IMR-90 (cell line): ENCODE data around the gene KRT5. TPM values are rescaled to one million over a fixed set of nuclear protein-coding genes. Genes with fewer than 3 reads are reported as not detected.

Experiments used
- ATAC-seq: fragments of 200-7000 bp; cut with Tn5 transposase; 2 replicates; pipeline ENCODE4 v1.9.1; 2020; ENCODE audit warnings: low read depth, mild to moderate bottlenecking, moderate library complexity
- BruUV-seq: library from RNA; stranded (reverse); fragments of 400-500 nt; replicated peaks from 2 replicates; lab custom pipeline; 2021; lab: Mats Ljungman, UMichigan
- CTCF ChIA-PET: fragments of 300-600 bp; formaldehyde crosslinking; extraction: SDS; loops from one replicate; lab custom pipeline; 2021; ENCODE audit warnings: antibody characterized with exemption; lab: Yijun Ruan, JAX
- POLR2A ChIA-PET: fragments of 300-600 bp; sonication (Branson Sonifier 250); formaldehyde crosslinking; loops from one replicate; lab custom pipeline; 2022; ENCODE audit warnings: antibody characterized with exemption; ENCODE audit not compliant: unreplicated experiment; lab: Charles Lee
- DNase-seq: peaks from one replicate; pipeline ENCODE4 v3.0.0; 2013
- H2AFZ ChIP-seq: replicated peaks from 2 replicates; pipeline ENCODE3; 2013; ENCODE audit warnings: low read length, mild to moderate bottlenecking; ENCODE audit not compliant: poor library complexity
- H2AK5ac ChIP-seq: 2 replicates; pipeline ENCODE4 v1.6.1; 2013; ENCODE audit warnings: low read depth, low read length, inconsistent platforms
- H2AK9ac ChIP-seq: replicated peaks from 2 replicates; pipeline ENCODE3; 2013; ENCODE audit warnings: mild to moderate bottlenecking, low read depth, low read length, moderate library complexity; ENCODE audit not compliant: poor library complexity
- H2BK120ac ChIP-seq: 2 replicates; pipeline ENCODE4 v1.6.1; 2013; ENCODE audit warnings: low read depth, low read length, inconsistent platforms
- H2BK15ac ChIP-seq: 3 replicates; pipeline ENCODE4 v1.6.1; 2013; ENCODE audit warnings: low read depth, low read length, inconsistent platforms
- H2BK20ac ChIP-seq: 2 replicates; pipeline ENCODE4 v1.6.1; 2013; ENCODE audit warnings: low read depth, mild to moderate bottlenecking, inconsistent platforms, low read length, moderate library complexity
- H2BK5ac ChIP-seq: 2 replicates; pipeline ENCODE4 v1.6.1; 2013; ENCODE audit warnings: mild to moderate bottlenecking, low read depth, low read length, inconsistent platforms; ENCODE audit not compliant: poor library complexity, severe bottlenecking
- H3K14ac ChIP-seq: replicated peaks from 2 replicates; pipeline ENCODE4 v1.6.1; 2013; ENCODE audit warnings: low read depth, low read length, inconsistent platforms
- H3K18ac ChIP-seq: 2 replicates; pipeline ENCODE4 v1.6.1; 2013; ENCODE audit warnings: low read depth, low read length, control low read depth
- H3K23ac ChIP-seq: 2 replicates; pipeline ENCODE4 v1.6.1; 2013; ENCODE audit warnings: low read depth, low read length, inconsistent platforms
- H3K27ac ChIP-seq: 2 replicates; pipeline ENCODE4 v1.5.1; 2013; ENCODE audit warnings: mild to moderate bottlenecking, control low read depth, low read length; ENCODE audit not compliant: insufficient read depth
- H3K27me3 ChIP-seq: 2 replicates; pipeline ENCODE4 v1.6.1; 2013; ENCODE audit warnings: low read length; ENCODE audit not compliant: control insufficient read depth, insufficient read depth
- H3K36me3 ChIP-seq: 2 replicates; pipeline ENCODE4 v1.6.1; 2013; ENCODE audit warnings: low read length, mixed read lengths; ENCODE audit not compliant: control insufficient read depth, insufficient read depth
- H3K4ac ChIP-seq: 2 replicates; pipeline ENCODE4 v1.6.1; 2013; ENCODE audit warnings: low read depth, low read length, inconsistent platforms
- H3K4me1 ChIP-seq: 2 replicates; pipeline ENCODE4 v1.6.1; 2013; ENCODE audit warnings: low read length, mixed read lengths; ENCODE audit not compliant: control insufficient read depth, insufficient read depth
- H3K4me2 ChIP-seq: 2 replicates; pipeline ENCODE4 v1.6.1; 2013; ENCODE audit warnings: low read depth, mild to moderate bottlenecking, control low read depth, low read length, moderate library complexity
- H3K4me3 ChIP-seq: 2 replicates; pipeline ENCODE4 v1.5.1; 2013; ENCODE audit warnings: low read depth, mild to moderate bottlenecking, control low read depth, low read length, moderate library complexity; ENCODE audit not compliant: insufficient read depth
- H3K56ac ChIP-seq: 2 replicates; pipeline ENCODE4 v1.6.1; 2013; ENCODE audit warnings: low read length, inconsistent platforms; ENCODE audit not compliant: insufficient read depth; ENCODE audit errors: extremely low read depth
- H3K79me1 ChIP-seq, 2 experiments: 2 replicates each; pipeline ENCODE4 v1.6.1; 2013; ENCODE audit warnings: low read length in 2 of 2, inconsistent platforms in 1 of 2, low read depth in 1 of 2
- H3K9ac ChIP-seq: 2 replicates; pipeline ENCODE4 v1.6.1; 2013; ENCODE audit warnings: low read depth, low read length, control low read depth
- H3K9me1 ChIP-seq: 2 replicates; pipeline ENCODE4 v1.6.1; 2013; ENCODE audit warnings: low read length, inconsistent platforms; ENCODE audit not compliant: insufficient read depth
- H3K9me3 ChIP-seq: 2 replicates; pipeline ENCODE4 v1.6.1; 2013; ENCODE audit warnings: low read length; ENCODE audit not compliant: control insufficient read depth, insufficient read depth
- H4K20me1 ChIP-seq: 2 replicates; pipeline ENCODE4 v1.6.1; 2013; ENCODE audit warnings: low read length, inconsistent platforms; ENCODE audit not compliant: insufficient read depth
- H4K5ac ChIP-seq: 2 replicates; pipeline ENCODE4 v1.6.1; 2013; ENCODE audit warnings: mild to moderate bottlenecking, low read depth, low read length, control low read depth
- H4K8ac ChIP-seq, 2 experiments: 2 replicates each; pipeline ENCODE4 v1.6.1; 2013; ENCODE audit warnings: low read depth in 2 of 2, low read length in 2 of 2, control low read depth in 1 of 2, inconsistent platforms in 1 of 2
- H4K91ac ChIP-seq: 2 replicates; pipeline ENCODE4 v1.6.1; 2013; ENCODE audit warnings: low read depth, low read length, inconsistent platforms; ENCODE audit not compliant: insufficient read depth
- BHLHE40 ChIP-seq: fragments of 150-350 bp; IDR thresholded peaks from 2 replicates; pipeline ENCODE4 v1.6.1; 2016; ENCODE audit warnings: mild to moderate bottlenecking, low read depth, low read length
- CEBPB ChIP-seq: IDR thresholded peaks from 2 replicates; pipeline ENCODE4 v1.6.1; 2012; ENCODE audit warnings: low read depth, low read length, improper control_type of control experiment
- CHD1 ChIP-seq: IDR thresholded peaks from 2 replicates; pipeline ENCODE4 v1.6.1; 2012; ENCODE audit warnings: low read depth, low read length, improper control_type of control experiment
- FOS ChIP-seq: fragments of 150-350 bp; IDR thresholded peaks from 2 replicates; pipeline ENCODE4 v1.6.1; 2016; ENCODE audit warnings: low read depth, low read length
- MAFK ChIP-seq: IDR thresholded peaks from 2 replicates; pipeline ENCODE4 v1.6.1; 2012; ENCODE audit warnings: low read depth, low read length, improper control_type of control experiment
- MAZ ChIP-seq: IDR thresholded peaks from 2 replicates; pipeline ENCODE4 v1.6.1; 2012; ENCODE audit warnings: low read depth, mild to moderate bottlenecking, low read length, improper control_type of control experiment, moderate library complexity, borderline replicate concordance
- MXI1 ChIP-seq: IDR thresholded peaks from 2 replicates; pipeline ENCODE4 v1.6.1; 2012; ENCODE audit warnings: low read depth, mild to moderate bottlenecking, low read length, moderate library complexity, borderline replicate concordance
- NFE2L2 ChIP-seq: fragments of 150-350 bp; IDR thresholded peaks from 2 replicates; pipeline ENCODE4 v1.6.1; 2016; ENCODE audit warnings: low read depth, mild to moderate bottlenecking, low read length
- POLR2A ChIP-seq: IDR thresholded peaks from 2 replicates; pipeline ENCODE4 v1.6.1; 2012; ENCODE audit warnings: mild to moderate bottlenecking, low read depth, low read length
- RAD21 ChIP-seq: IDR thresholded peaks from 2 replicates; pipeline ENCODE4 v1.6.1; 2012; ENCODE audit warnings: low read length, improper control_type of control experiment
- RCOR1 ChIP-seq: IDR thresholded peaks from 2 replicates; pipeline ENCODE4 v1.6.1; 2012; ENCODE audit warnings: mild to moderate bottlenecking, low read length, improper control_type of control experiment; ENCODE audit not compliant: insufficient replicate concordance
- RFX5 ChIP-seq: IDR thresholded peaks from 2 replicates; pipeline ENCODE4 v1.8.0; 2012; ENCODE audit warnings: low read depth, mild to moderate bottlenecking, low read length, moderate library complexity
- SMC3 ChIP-seq: fragments of 150-350 bp; IDR thresholded peaks from 2 replicates; pipeline ENCODE4 v1.6.1; 2016; ENCODE audit warnings: low read depth, mild to moderate bottlenecking, antibody characterized with exemption, low read length, moderate library complexity
- WGBS, 2 experiments: methylation state at CpG; one replicate each; pipeline versions ENCODE4 v1.1.5 to v1.1.7; 2013; ENCODE audit warnings: missing lambda C conversion rate in 2 of 2; ENCODE audit not compliant: insufficient read length in 1 of 2; ENCODE audit errors: extremely low coverage in 2 of 2; 5-methylcytosine and 5-hydroxymethylcytosine counted together
- dilution Hi-C: fragments of 300-500 bp; cut with HindIII; formaldehyde crosslinking; loops from one replicate; pipeline ENCODE4 v1.14.3; 2018; ENCODE audit warnings: low sequenced_read_pairs; ENCODE audit not compliant: unreplicated experiment
- in situ Hi-C: fragments of 300-500 bp; cut with MboI; formaldehyde crosslinking; loops from 3 replicates; pipeline ENCODE4 v1.14.3; 2019; ENCODE audit warnings: low sequenced_read_pairs, inconsistent platforms, mixed read lengths
- intact Hi-C: fragments of 100-400 bp; cut with micrococcal nuclease; formaldehyde crosslinking; loops from 2 replicates; pipeline ENCODE4 v1.10.0; 2022
- polyA plus RNA-seq, 3 experiments: library from polyadenylated mRNA; depleted of rRNA; stranded (reverse); fragments of >200 nt; gene quantifications; 2 replicates each; pipeline ENCODE4 v1.2.3, GENCODE V29; 2012; ENCODE audit warnings: low replicate concordance in 1 of 3
- total RNA-seq: library from RNA; depleted of rRNA; stranded (reverse); fragments of >200 nt; gene quantifications from 2 replicates; pipeline ENCODE4 v1.2.3, GENCODE V29; 2012
- TF ChIP-seq, protein P1 (sequence below): conservative IDR thresholded peaks from 2 replicates; pipeline ENCODE4 v1.5.1; 2012; ENCODE audit warnings: mild to moderate bottlenecking, low read depth, low read length, improper control_type of control experiment
- TF ChIP-seq, protein P2 (sequence below): fragments of 150-350 bp; IDR thresholded peaks from 2 replicates; pipeline ENCODE4 v1.6.1; 2016; ENCODE audit warnings: low read depth, mild to moderate bottlenecking, low read length, moderate library complexity, borderline replicate concordance
- TF ChIP-seq, protein P3 (sequence below): fragments of 150-350 bp; IDR thresholded peaks from 2 replicates; pipeline ENCODE4 v1.6.1; 2017; ENCODE audit warnings: mild to moderate bottlenecking, antibody characterized with exemption, low read length, low read depth

The KRT5 gene
- total and polyA plus RNA-seq, 2 of the 4 experiments (the other 2 are of a cell fraction), result not detected

DNA sequence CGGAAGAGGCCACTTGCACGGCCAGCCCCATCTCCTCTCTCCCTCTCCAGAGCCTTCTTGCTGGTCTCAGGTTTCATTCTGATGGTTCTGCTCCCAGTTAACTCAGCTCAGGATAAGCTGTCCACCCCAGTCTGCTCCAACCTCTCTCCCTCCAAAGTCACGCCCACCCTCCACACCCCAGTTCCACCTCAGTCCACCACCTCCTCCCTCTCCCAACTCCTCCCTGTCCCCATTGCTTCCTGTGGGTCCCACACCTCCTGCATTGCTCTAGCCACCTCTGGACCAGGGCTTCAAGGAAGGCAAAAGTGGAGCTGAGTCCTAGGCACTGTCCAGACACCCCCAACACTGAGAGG lies 19.6 kb upstream of the KRT5 start:
- Histone ChIP-seq H3K4ac (no peak overlapping the region), H2AFZ (peak overlapping the region; percentile 14), H2BK5ac (no peak overlapping the region), H2BK120ac (no peak overlapping the region), H4K20me1 (no peaks in the 10 kb centered on the region), H3K4me1 (no peaks in the 10 kb centered on the region), H3K9ac (no peak overlapping the region), H3K18ac (no peak overlapping the region), H3K14ac (no peak overlapping the region), H4K8ac (no peak overlapping the region), H3K36me3 (no peaks in the 10 kb centered on the region), H3K23ac (no peak overlapping the region), H3K9me1 (no peaks in the 10 kb centered on the region; the same call in 1 of the 2 replicates), H2BK20ac (no peak overlapping the region), H4K91ac (no peak overlapping the region), H3K27me3 (peaks cover 6% of the 10 kb centered on the region), H4K5ac (no peak overlapping the region), H3K4me2 (no peak overlapping the region), H2BK15ac (no peak overlapping the region), H3K27ac (no peak overlapping the region), H3K56ac (no peak overlapping the region), H2AK9ac (no peak overlapping the region), H3K79me1 (no peaks in the 10 kb centered on the region), H3K9me3 (no peaks in the 10 kb centered on the region), H2AK5ac (no peak overlapping the region), H3K4me3 (no peak overlapping the region)
- in situ Hi-C loops (no loop called here), intact Hi-C loops (no loop called here), dilution Hi-C loops (no loop called here)
- POLR2A ChIA-PET, result no interaction called here
- BruUV-seq, result no TSS peak
- CTCF ChIA-PET, result no interaction called here
- TF ChIP-seq MXI1 (no peak), RAD21 (no peak), RFX5 (no peak), NFE2L2 (no peak), BHLHE40 (no peak), CHD1 (no peak), POLR2A (no peak), CEBPB (no peak), MAFK (no peak), RCOR1 (no peak), SMC3 (no peak), FOS (no peak), MAZ (no peak)
- TF ChIP-seq, protein P1, sequence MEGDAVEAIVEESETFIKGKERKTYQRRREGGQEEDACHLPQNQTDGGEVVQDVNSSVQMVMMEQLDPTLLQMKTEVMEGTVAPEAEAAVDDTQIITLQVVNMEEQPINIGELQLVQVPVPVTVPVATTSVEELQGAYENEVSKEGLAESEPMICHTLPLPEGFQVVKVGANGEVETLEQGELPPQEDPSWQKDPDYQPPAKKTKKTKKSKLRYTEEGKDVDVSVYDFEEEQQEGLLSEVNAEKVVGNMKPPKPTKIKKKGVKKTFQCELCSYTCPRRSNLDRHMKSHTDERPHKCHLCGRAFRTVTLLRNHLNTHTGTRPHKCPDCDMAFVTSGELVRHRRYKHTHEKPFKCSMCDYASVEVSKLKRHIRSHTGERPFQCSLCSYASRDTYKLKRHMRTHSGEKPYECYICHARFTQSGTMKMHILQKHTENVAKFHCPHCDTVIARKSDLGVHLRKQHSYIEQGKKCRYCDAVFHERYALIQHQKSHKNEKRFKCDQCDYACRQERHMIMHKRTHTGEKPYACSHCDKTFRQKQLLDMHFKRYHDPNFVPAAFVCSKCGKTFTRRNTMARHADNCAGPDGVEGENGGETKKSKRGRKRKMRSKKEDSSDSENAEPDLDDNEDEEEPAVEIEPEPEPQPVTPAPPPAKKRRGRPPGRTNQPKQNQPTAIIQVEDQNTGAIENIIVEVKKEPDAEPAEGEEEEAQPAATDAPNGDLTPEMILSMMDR, result no peak
- TF ChIP-seq, protein P2, sequence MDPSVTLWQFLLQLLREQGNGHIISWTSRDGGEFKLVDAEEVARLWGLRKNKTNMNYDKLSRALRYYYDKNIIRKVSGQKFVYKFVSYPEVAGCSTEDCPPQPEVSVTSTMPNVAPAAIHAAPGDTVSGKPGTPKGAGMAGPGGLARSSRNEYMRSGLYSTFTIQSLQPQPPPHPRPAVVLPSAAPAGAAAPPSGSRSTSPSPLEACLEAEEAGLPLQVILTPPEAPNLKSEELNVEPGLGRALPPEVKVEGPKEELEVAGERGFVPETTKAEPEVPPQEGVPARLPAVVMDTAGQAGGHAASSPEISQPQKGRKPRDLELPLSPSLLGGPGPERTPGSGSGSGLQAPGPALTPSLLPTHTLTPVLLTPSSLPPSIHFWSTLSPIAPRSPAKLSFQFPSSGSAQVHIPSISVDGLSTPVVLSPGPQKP, result no peak
- TF ChIP-seq, protein P3, sequence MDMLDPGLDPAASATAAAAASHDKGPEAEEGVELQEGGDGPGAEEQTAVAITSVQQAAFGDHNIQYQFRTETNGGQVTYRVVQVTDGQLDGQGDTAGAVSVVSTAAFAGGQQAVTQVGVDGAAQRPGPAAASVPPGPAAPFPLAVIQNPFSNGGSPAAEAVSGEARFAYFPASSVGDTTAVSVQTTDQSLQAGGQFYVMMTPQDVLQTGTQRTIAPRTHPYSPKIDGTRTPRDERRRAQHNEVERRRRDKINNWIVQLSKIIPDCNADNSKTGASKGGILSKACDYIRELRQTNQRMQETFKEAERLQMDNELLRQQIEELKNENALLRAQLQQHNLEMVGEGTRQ, result no peak
- WGBS, 2 experiments, result 90% methylated on average over 3 of the region's 3 CpGs; no CpG with 5 or more reads in 1 of the 2 experiments
- DNase-seq, result no peak
- no peak for ATAC-seq
